Endometrial microvascular endothelial cells (primary cell): Measurements from ENCODE around the gene FKRP. TPM values are rescaled to one million over a fixed set of nuclear protein-coding genes. Genes with fewer than 3 reads are reported as not detected.
"Not testable (repeated sequence)": the region's sequence is repeated elsewhere in the genome, so short reads cannot be mapped to it uniquely, and the experiment has no call there.

Source experiments
- in situ Hi-C: cut with HindIII; loops from 2 replicates; pipeline ENCODE4 v1.10.0; 2017; ENCODE audit warnings: low sequenced_read_pairs, low pct_unique_long_range_greater_than_20kb; ENCODE audit errors: inconsistent ontology term
- total RNA-seq: library from RNA; depleted of rRNA; stranded (reverse); fragments of >200 nt; gene quantifications from one replicate; pipeline ENCODE4 v1.2.3, GENCODE V29; 2015; ENCODE audit errors: inconsistent ontology term

FKRP gene
- total RNA-seq, 1 donor from 2014 or later, result 18.6 TPM

DNA sequence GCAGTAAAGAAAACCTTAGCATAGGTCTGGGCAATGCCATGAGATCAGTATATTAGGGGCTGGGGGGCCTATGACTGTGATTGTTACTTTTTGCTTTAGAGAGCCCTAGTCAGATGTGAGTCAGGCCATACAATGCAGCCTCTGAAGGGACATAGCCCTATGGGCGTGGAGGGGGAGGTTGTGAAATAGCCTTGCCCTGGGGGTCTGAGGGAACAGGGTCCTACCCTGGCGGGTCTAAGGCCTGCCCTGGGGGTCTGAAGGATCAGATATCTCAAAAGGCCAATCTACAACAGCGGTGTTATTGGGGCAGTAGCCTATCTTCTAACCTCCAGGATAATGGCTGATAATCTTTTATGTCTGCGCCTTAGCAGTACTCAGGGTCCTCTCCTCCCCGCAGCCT lies 56.3 kb downstream of the FKRP start:
- in situ Hi-C loops, result no loop called here

DNA sequence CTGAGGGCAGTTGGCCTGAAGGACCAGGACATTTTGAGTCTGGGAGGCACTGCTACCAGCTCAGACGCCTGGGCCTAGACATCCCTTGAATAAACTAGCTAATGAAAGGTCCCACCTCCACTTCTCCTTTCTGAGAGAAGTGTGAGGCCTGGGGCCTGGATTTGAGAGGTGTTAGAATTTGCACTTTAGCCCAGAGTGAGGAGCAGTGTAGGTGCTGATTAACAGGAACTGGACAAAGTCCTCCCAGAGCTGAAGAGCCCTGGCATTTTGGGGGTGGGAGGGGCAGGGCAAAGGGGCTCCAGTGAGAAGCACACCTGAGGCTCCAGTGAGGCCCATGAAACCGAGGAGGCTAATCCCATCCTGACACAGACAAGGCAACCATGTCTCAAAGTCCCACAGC lies 57.7 kb downstream of the FKRP start:
- in situ Hi-C loops, result no loop called here

DNA sequence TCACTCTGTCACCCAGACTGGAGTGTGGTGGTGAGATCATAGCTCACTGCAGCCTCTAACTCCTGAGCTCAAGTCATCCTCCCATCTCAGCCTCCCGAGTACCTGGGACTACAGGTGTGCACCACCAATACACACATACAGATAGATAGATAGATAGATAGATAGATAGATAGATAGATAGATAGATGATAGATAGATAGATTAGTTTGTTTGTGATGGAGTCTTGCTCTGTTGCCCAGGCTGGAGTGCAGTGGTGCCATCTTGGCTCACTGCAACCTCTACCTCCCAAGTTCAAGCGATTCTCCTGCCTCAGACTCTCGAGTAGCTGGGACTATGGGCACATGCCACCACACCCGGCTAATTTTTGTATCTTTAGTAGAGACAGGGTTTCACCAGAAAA lies 58.6 kb downstream of the FKRP start:
- in situ Hi-C loops, result not testable (repeated sequence)

DNA sequence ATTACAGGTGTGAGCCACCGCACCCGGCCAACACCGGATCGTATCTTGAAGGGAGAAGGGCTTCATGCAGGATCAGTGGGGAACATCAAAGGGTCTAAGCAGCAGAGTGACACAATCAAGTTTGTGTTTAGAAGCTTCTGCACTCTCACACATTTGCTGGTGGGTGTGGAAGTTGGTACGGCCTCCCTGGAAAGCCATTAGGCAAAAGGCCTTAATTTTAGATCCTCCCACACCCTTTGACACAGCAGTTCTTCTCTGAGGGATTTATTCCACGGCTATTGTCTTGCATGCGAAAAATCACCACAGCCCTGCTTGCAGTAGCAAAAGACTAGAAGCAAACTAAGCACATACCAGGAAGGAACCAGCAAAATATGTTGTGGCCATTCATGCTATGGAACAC lies 60.8 kb downstream of the FKRP start:
- in situ Hi-C loops, result no loop called here

Other genes with a start within 250 kb of the FKRP start
- gene CALM3, start 144.7 kb upstream of the FKRP start, total RNA-seq, result 277 TPM
- 0.46 TPM for gene PTGIR, start 121.0 kb upstream of the FKRP start, total RNA-seq
- not detected for gene GNG8, start 109.9 kb upstream of the FKRP start, total RNA-seq
- gene DACT3, start 84.9 kb upstream of the FKRP start, total RNA-seq, result 0.19 TPM
- 30.9 TPM for gene PRKD2, start 28.9 kb upstream of the FKRP start, total RNA-seq
- 95.9 TPM for gene STRN4, start 393 bp downstream of the FKRP start, total RNA-seq
- gene SLC1A5, start 42.5 kb downstream of the FKRP start, total RNA-seq, result 138 TPM
- 287 TPM for gene AP2S1, start 104.8 kb downstream of the FKRP start, total RNA-seq
- 24.3 TPM for gene ARHGAP35, start 114.9 kb downstream of the FKRP start, total RNA-seq